H9 (cell line): ENCODE measurements around the gene RALA. TPM values are rescaled to one million over a fixed set of nuclear protein-coding genes. Genes with fewer than 3 reads are reported as not detected.

ENCODE experiments used
- DNase-seq: peaks from one replicate; pipeline ENCODE4 v3.0.0-alpha.2; 2017
- H2AFZ ChIP-seq: one replicate; pipeline ENCODE4 v1.6.1; 2013; ENCODE audit warnings: mild to moderate bottlenecking, low read length, control low read depth, moderate library complexity
- H2AK5ac ChIP-seq: 2 replicates; pipeline ENCODE4 v1.6.1; 2013; ENCODE audit warnings: low read length, control low read depth, mixed read lengths; ENCODE audit not compliant: insufficient read length
- H2BK120ac ChIP-seq: one replicate; pipeline ENCODE4 v1.6.1; 2013; ENCODE audit warnings: low read depth, mild to moderate bottlenecking, low read length, control low read depth, inconsistent platforms; ENCODE audit not compliant: poor library complexity, severe bottlenecking
- H2BK12ac ChIP-seq: 2 replicates; pipeline ENCODE4 v1.6.1; 2013; ENCODE audit warnings: low read length, control low read depth, mixed read lengths, low read depth; ENCODE audit not compliant: insufficient read length
- H2BK15ac ChIP-seq: 2 replicates; pipeline ENCODE4 v1.6.1; 2013; ENCODE audit warnings: low read depth, low read length, control low read depth
- H2BK20ac ChIP-seq: one replicate; pipeline ENCODE4 v1.6.1; 2013; ENCODE audit warnings: low read depth, mild to moderate bottlenecking, low read length, control low read depth, inconsistent platforms; ENCODE audit not compliant: poor library complexity, severe bottlenecking
- H2BK5ac ChIP-seq: 2 replicates; pipeline ENCODE4 v1.6.1; 2013; ENCODE audit warnings: low read length, control low read depth, mixed read lengths; ENCODE audit not compliant: insufficient read length
- H3K14ac ChIP-seq: 2 replicates; pipeline ENCODE4 v1.6.1; 2013; ENCODE audit warnings: low read length, control low read depth; ENCODE audit not compliant: insufficient read depth
- H3K18ac ChIP-seq: 2 replicates; pipeline ENCODE4 v1.6.1; 2013; ENCODE audit warnings: low read depth, mild to moderate bottlenecking, mixed read lengths, low read length, control low read depth; ENCODE audit not compliant: insufficient read length
- H3K23ac ChIP-seq: 2 replicates; pipeline ENCODE4 v1.6.1; 2013; ENCODE audit warnings: low read length, control low read depth, mixed read lengths, low read depth; ENCODE audit not compliant: insufficient read length
- H3K23me2 ChIP-seq: 2 replicates; pipeline ENCODE4 v1.6.1; 2013; ENCODE audit warnings: low read depth, mild to moderate bottlenecking, mixed read lengths, low read length, control low read depth; ENCODE audit not compliant: insufficient read length, poor library complexity, severe bottlenecking
- H3K27ac ChIP-seq: 2 replicates; pipeline ENCODE4 v1.5.1; 2013; ENCODE audit warnings: low read length, control low read depth, mixed read lengths, low read depth; ENCODE audit not compliant: insufficient read length
- H3K27me3 ChIP-seq: 2 replicates; pipeline ENCODE4 v1.6.1; 2013; ENCODE audit warnings: low read length, control low read depth, inconsistent platforms; ENCODE audit not compliant: insufficient read depth
- H3K4ac ChIP-seq: 2 replicates; pipeline ENCODE4 v1.6.1; 2013; ENCODE audit warnings: low read depth, mild to moderate bottlenecking, control low read depth, inconsistent platforms, low read length, moderate library complexity
- H3K4me1 ChIP-seq: 2 replicates; pipeline ENCODE4 v1.6.1; 2013; ENCODE audit warnings: low read length, control low read depth, inconsistent platforms; ENCODE audit not compliant: insufficient read depth
- H3K4me2 ChIP-seq: 2 replicates; pipeline ENCODE4 v1.6.1; 2013; ENCODE audit warnings: low read length, control low read depth, mixed read lengths; ENCODE audit not compliant: insufficient read length, insufficient read depth
- H3K56ac ChIP-seq: 2 replicates; pipeline ENCODE4 v1.6.1; 2013; ENCODE audit warnings: low read depth, mild to moderate bottlenecking, mixed read lengths, low read length, control low read depth; ENCODE audit not compliant: insufficient read length
- H3K79me1 ChIP-seq: 2 replicates; pipeline ENCODE4 v1.6.1; 2013; ENCODE audit warnings: low read depth, mild to moderate bottlenecking, moderate library complexity, low read length, control low read depth, inconsistent platforms; ENCODE audit not compliant: insufficient read depth, poor library complexity, severe bottlenecking
- H3K79me2 ChIP-seq: 2 replicates; pipeline ENCODE4 v1.6.1; 2013; ENCODE audit warnings: low read length, control low read depth, inconsistent platforms; ENCODE audit not compliant: insufficient read depth
- H3K9ac ChIP-seq: 2 replicates; pipeline ENCODE4 v1.6.1; 2013; ENCODE audit warnings: low read length, control low read depth, mixed read lengths; ENCODE audit not compliant: insufficient read length; ENCODE audit errors: extremely low read depth
- H3K9me3 ChIP-seq: one replicate; pipeline ENCODE4 v1.6.1; 2013; ENCODE audit warnings: low read depth, low read length, inconsistent platforms; ENCODE audit not compliant: control insufficient read depth
- H3T11ph ChIP-seq: one replicate; pipeline ENCODE4 v1.6.1; 2013; ENCODE audit warnings: mild to moderate bottlenecking, low read length, control low read depth, inconsistent platforms
- H4K20me1 ChIP-seq: one replicate; pipeline ENCODE4 v1.6.1; 2013; ENCODE audit not compliant: control insufficient read depth, insufficient read length, insufficient read depth
- H4K5ac ChIP-seq: 2 replicates; pipeline ENCODE4 v1.6.1; 2013; ENCODE audit warnings: low read depth, mild to moderate bottlenecking, mixed read lengths, low read length, control low read depth; ENCODE audit not compliant: insufficient read length
- H4K8ac ChIP-seq: replicated peaks from 2 replicates; pipeline ENCODE4 v1.6.1; 2013; ENCODE audit warnings: low read length, control low read depth, mixed read lengths, low read depth; ENCODE audit not compliant: insufficient read length
- H4K91ac ChIP-seq: 2 replicates; pipeline ENCODE4 v1.6.1; 2013; ENCODE audit warnings: low read depth, mild to moderate bottlenecking, moderate library complexity, mixed read lengths, low read length, control low read depth; ENCODE audit not compliant: insufficient read length
- H3K27ac Mint-ChIP-seq, 3 experiments: 2 replicates in 2 of 3; 3 replicates in 1 of 3; pipeline ENCODE4 v1.8.0; 2020 to 2021; ENCODE audit warnings: mixed read lengths in 3 of 3, mild to moderate bottlenecking in 1 of 3, moderate library complexity in 1 of 3
- H3K27me3 Mint-ChIP-seq: 2 replicates; pipeline ENCODE4 v1.8.0; 2021; ENCODE audit warnings: low read depth, mild to moderate bottlenecking, moderate library complexity, mixed read lengths
- H3K36me3 Mint-ChIP-seq, 3 experiments: 2 replicates in 2 of 3; 3 replicates in 1 of 3; pipeline ENCODE4 v1.8.0; 2020 to 2021; ENCODE audit warnings: low read depth in 3 of 3, mixed read lengths in 3 of 3; ENCODE audit not compliant: insufficient read depth in 1 of 3
- H3K4me1 Mint-ChIP-seq, 2 experiments: 2 replicates each; pipeline ENCODE4 v1.8.0; 2020; ENCODE audit warnings: mixed read lengths in 2 of 2
- H3K4me3 Mint-ChIP-seq, 2 experiments: 2 replicates in 1 of 2; 3 replicates in 1 of 2; pipeline ENCODE4 v1.8.0; 2020 to 2021; ENCODE audit warnings: mild to moderate bottlenecking in 2 of 2, mixed read lengths in 2 of 2, moderate library complexity in 1 of 2
- H3K9me3 Mint-ChIP-seq, 2 experiments: 2 replicates in 1 of 2; 3 replicates in 1 of 2; pipeline ENCODE4 v1.8.0; 2020; ENCODE audit warnings: mild to moderate bottlenecking in 2 of 2, mixed read lengths in 2 of 2, moderate library complexity in 1 of 2
- CTCF ChIP-seq: fragments of 200-600 bp; sonication (generic); conservative IDR thresholded peaks from 3 replicates; pipeline ENCODE4 v1.8.0; 2021; ENCODE audit warnings: antibody characterized with exemption, mild to moderate bottlenecking
- WGBS: extraction: QIAGEN DNeasy Blood & Tissue Kit; methylation state at CpG from one replicate; pipeline ENCODE4 v1.1.7; 2013; ENCODE audit warnings: missing lambda C conversion rate, low lambda C conversion rate, mixed read lengths; ENCODE audit not compliant: insufficient read length; ENCODE audit errors: extremely low coverage; 5-methylcytosine and 5-hydroxymethylcytosine counted together
- total RNA-seq: library from RNA; stranded (reverse); gene quantifications from 2 replicates; pipeline ENCODE4 v1.2.1, GENCODE V29; 2021

RALA gene
- total RNA-seq, 1 experiment from 2014 or later, result 57.5 TPM

GRCh38 chr7:39622609-39623008 lies 763 bp upstream of the RALA start:
- no peaks in the 10 kb centered on the region for H3K9me3 ChIP-seq
- H2BK12ac ChIP-seq, result no peak overlapping the region
- peaks cover 13% of the 10 kb centered on the region for H3K79me1 ChIP-seq
- peak overlapping the region; percentile 86 for H3K4me2 ChIP-seq
- no peak overlapping the region for H2BK5ac ChIP-seq
- Mint-ChIP-seq H3K9me3 (no peaks in the 10 kb centered on the region), H3K4me3 (peak overlapping the region; percentile 88 to 93), H3K36me3 (no peaks in the 10 kb centered on the region; a peak in 1 of 7 replicates), H3K27me3 (no peaks in the 10 kb centered on the region), H3K4me1 (peaks cover 41 to 42% of the 10 kb centered on the region in 2 experiments), H3K27ac (peak overlapping the region; percentile 92 to 99 (median 96))
- H4K20me1 ChIP-seq, result no peaks in the 10 kb centered on the region
- H3K4ac ChIP-seq, result no peak overlapping the region
- H4K5ac ChIP-seq, result no peak overlapping the region
- no peak overlapping the region for H3T11ph ChIP-seq
- peak overlapping the region; percentile 15 for H3K18ac ChIP-seq
- TF ChIP-seq CTCF, result no peak
- no peak overlapping the region for H2BK20ac ChIP-seq
- WGBS, result no CpG with 5 or more reads among the region's 11 CpGs
- H3K27ac ChIP-seq, result peak overlapping the region; percentile 50
- no peak overlapping the region for H4K91ac ChIP-seq
- H3K23ac ChIP-seq, result no peak overlapping the region
- no peaks in the 10 kb centered on the region for H3K27me3 ChIP-seq
- H2AFZ ChIP-seq, result no peak overlapping the region
- H3K9ac ChIP-seq, result peak overlapping the region; percentile 63
- peaks cover 22% of the 10 kb centered on the region for H3K79me2 ChIP-seq
- peaks cover 2% of the 10 kb centered on the region; the same call in 1 of the 2 replicates for H3K4me1 ChIP-seq
- peak overlapping the region; percentile 66 for H3K14ac ChIP-seq
- H3K23me2 ChIP-seq, result peaks cover 10% of the 10 kb centered on the region
- no peak overlapping the region for H2BK120ac ChIP-seq
- H2AK5ac ChIP-seq, result no peak overlapping the region
- H2BK15ac ChIP-seq, result no peak overlapping the region
- H4K8ac ChIP-seq, result no peak overlapping the region
- no peak for DNase-seq
- H3K56ac ChIP-seq, result no peak overlapping the region
